GM18907 (cell line): ENCODE results near the gene MZF1.
"Not testable (repeated sequence)": the region's sequence is repeated elsewhere in the genome, so short reads cannot be mapped to it uniquely, and the experiment has no call there.

ENCODE experiments used
- ATAC-seq: cut with Tn5 transposase; IDR thresholded peaks from one replicate; pipeline ENCODE4 v1.9.1; 2021; ENCODE audit warnings: mild to moderate bottlenecking, moderate library complexity; ENCODE audit not compliant: unreplicated experiment

The MZF1 gene

GRCh38 chr19:58543826-58544590, 29.1 kb downstream of the MZF1 start, which contains the start of gene TRIM28:
Gene TRIM28 (plus strand): TSS chr19:58544064. CDS start chr19:58544758, 694 bp downstream.
- peak; percentile 79 for ATAC-seq

- not testable (repeated sequence) for ATAC-seq
These were observed 30.3 kb downstream of the MZF1 start for GRCh38 chr19:58542641-58543372.

GRCh38 chr19:58539169-58539559, 34.0 kb downstream of the MZF1 start:
- ATAC-seq: not testable (repeated sequence)

GRCh38 chr19:58538257-58539168, 34.6 kb downstream of the MZF1 start:
- no peak for ATAC-seq

- ATAC-seq: no peak
These were observed 36.0 kb downstream of the MZF1 start for GRCh38 chr19:58536852-58537798.

- ATAC-seq: no peak
These were observed 37.3 kb downstream of the MZF1 start for GRCh38 chr19:58535857-58536256.

- no peak for ATAC-seq
These were observed 41.9 kb downstream of the MZF1 start for GRCh38 chr19:58531034-58531840.

- no peak for ATAC-seq
These were observed 43.7 kb downstream of the MZF1 start for GRCh38 chr19:58529405-58529804.

GRCh38 chr19:58522709-58523108, 50.4 kb downstream of the MZF1 start:
- no peak for ATAC-seq

- no peak for ATAC-seq
These were observed 51.5 kb downstream of the MZF1 start for GRCh38 chr19:58521651-58522050.

GRCh38 chr19:58520257-58520599, 52.9 kb downstream of the MZF1 start:
- no peak for ATAC-seq

GRCh38 chr19:58519355-58520256, 53.5 kb downstream of the MZF1 start, which contains the start of gene ZBTB45:
Gene ZBTB45 (minus strand): TSS chr19:58519810. CDS start chr19:58517673, 2,137 bp downstream.
- peak; percentile 85 for ATAC-seq

- ATAC-seq: peak; percentile 6
These were observed 54.1 kb downstream of the MZF1 start for GRCh38 chr19:58519087-58519354.

GRCh38 chr19:58518256-58519086, 54.7 kb downstream of the MZF1 start:
- ATAC-seq: no peak

GRCh38 chr19:58516964-58517833, 55.9 kb downstream of the MZF1 start:
- no peak for ATAC-seq

- no peak for ATAC-seq
These were observed 56.8 kb downstream of the MZF1 start for GRCh38 chr19:58516246-58516836.
